SK-N-MC (cell line): ENCODE results near the gene PCDHB1.

Experiments used
- EZH2 ChIP-seq: fragments of 200-600 bp; sonication (generic); IDR thresholded peaks from one replicate; pipeline ENCODE4 v1.6.1; 2017; ENCODE audit warnings: antibody characterized with exemption
- FOXP2 ChIP-seq: optimal IDR thresholded peaks from 2 replicates; pipeline ENCODE3; 2011; ENCODE audit warnings: mild to moderate bottlenecking, moderate library complexity; ENCODE audit not compliant: insufficient read depth; ENCODE audit errors: extremely low read length, control extremely low read depth
- POLR2AphosphoS5 ChIP-seq: IDR thresholded peaks from 2 replicates; pipeline ENCODE4 v1.6.1; 2012; ENCODE audit warnings: mild to moderate bottlenecking, low read depth, low read length, borderline replicate concordance

DNA sequence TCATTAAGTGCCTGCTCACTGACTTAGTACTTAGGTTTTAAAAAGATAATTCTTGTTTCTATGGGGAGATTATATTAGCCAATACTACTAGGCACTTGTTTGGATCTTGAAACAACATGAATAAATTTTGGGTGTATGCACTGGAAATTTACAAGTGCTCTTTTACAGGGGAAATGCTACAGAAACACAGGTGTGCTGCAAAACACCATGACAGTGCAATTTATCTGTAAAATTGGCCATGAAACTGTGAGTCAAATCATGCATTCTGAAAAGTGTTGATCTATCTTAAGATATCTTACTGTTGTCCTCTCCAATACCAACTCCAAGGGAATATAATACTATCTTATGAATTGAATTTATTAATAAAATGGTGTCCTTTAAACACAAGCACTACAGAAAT, 12.1 kb upstream of the PCDHB1 start:
- TF ChIP-seq EZH2 (no peak), POLR2AphosphoS5 (no peak), FOXP2 (no peak)
